HL-60/S4 (cell line): Measurements from ENCODE around the gene COPZ2.
"Not testable (repeated sequence)": the region's sequence is repeated elsewhere in the genome, so short reads cannot be mapped to it uniquely, and the experiment has no call there.

Source experiments
- in situ Hi-C: fragments of 300-500 bp; cut with MboI; formaldehyde crosslinking; loops from 2 replicates; pipeline ENCODE4 v1.14.3; 2022; ENCODE audit warnings: low sequenced_read_pairs

The COPZ2 gene

GRCh38 chr17:48037036-48037837 is at the start of gene COPZ2:
Gene COPZ2, minus strand, starts transcription at chr17:48037797. Its CDS starts 20 bp downstream, at chr17:48037777.
- in situ Hi-C loops: loop anchor here (5.0 kb wide), 1 partner anchor 35 kb away; no protein-coding TSS in a partner anchor

GRCh38 chr17:48084932-48085331 is 47.3 kb upstream of the COPZ2 start:
- in situ Hi-C loops: no loop called here

GRCh38 chr17:48081858-48082257 is 44.3 kb upstream of the COPZ2 start:
- in situ Hi-C loops: no loop called here

GRCh38 chr17:48077152-48077551 is 39.6 kb upstream of the COPZ2 start:
- in situ Hi-C loops: not testable (repeated sequence)

- in situ Hi-C loops: loop anchor here (5.0 kb wide), 1 partner anchor 37 kb away; the partner anchor contains the start of gene COPZ2
These were observed 36.9 kb upstream of the COPZ2 start for GRCh38 chr17:48074322-48075081.

- in situ Hi-C loops: loop anchor here (5.0 kb wide), 1 partner anchor 36 kb away; the partner anchor contains the start of gene COPZ2
These were observed 36.0 kb upstream of the COPZ2 start for GRCh38 chr17:48073566-48074094.

- in situ Hi-C loops: loop anchor here (5.0 kb wide), 1 partner anchor 36 kb away; the partner anchor contains the start of gene COPZ2
These were observed 35.2 kb upstream of the COPZ2 start for GRCh38 chr17:48072811-48073210.

- in situ Hi-C loops: loop anchor here (5.0 kb wide), 1 partner anchor 34 kb away; the partner anchor contains the start of gene COPZ2
These were observed 34.1 kb upstream of the COPZ2 start for GRCh38 chr17:48071654-48072053.

GRCh38 chr17:48070195-48070594 is 32.6 kb upstream of the COPZ2 start:
- in situ Hi-C loops: loop anchor here (5.0 kb wide), 1 partner anchor 33 kb away; the partner anchor contains the start of gene COPZ2

GRCh38 chr17:48068491-48068961 is 30.9 kb upstream of the COPZ2 start:
- in situ Hi-C loops: no loop called here

GRCh38 chr17:48067808-48068207 is 30.2 kb upstream of the COPZ2 start:
- in situ Hi-C loops: not testable (repeated sequence)

- in situ Hi-C loops: no loop called here
These were observed 29.6 kb upstream of the COPZ2 start for GRCh38 chr17:48067245-48067644.

- in situ Hi-C loops: no loop called here
These were observed 29.1 kb upstream of the COPZ2 start for GRCh38 chr17:48066656-48067055.

GRCh38 chr17:48066192-48066591 is 28.6 kb upstream of the COPZ2 start:
- in situ Hi-C loops: no loop called here

GRCh38 chr17:48064638-48065037 is 27.0 kb upstream of the COPZ2 start:
- in situ Hi-C loops: no loop called here

- in situ Hi-C loops: no loop called here
These were observed 24.7 kb upstream of the COPZ2 start for GRCh38 chr17:48062273-48062672.

- in situ Hi-C loops: no loop called here
These were observed 22.7 kb upstream of the COPZ2 start for GRCh38 chr17:48060249-48060648.

- in situ Hi-C loops: no loop called here
These were observed 21.6 kb upstream of the COPZ2 start for GRCh38 chr17:48059125-48059668.

- in situ Hi-C loops: no loop called here
These were observed 21.0 kb upstream of the COPZ2 start for GRCh38 chr17:48058393-48059124.

- in situ Hi-C loops: no loop called here
These were observed 20.0 kb upstream of the COPZ2 start for GRCh38 chr17:48057626-48058025.
